GM21786 (cell line): ENCODE measurements around the gene ADGRA1.

Source experiments
- ATAC-seq: cut with Tn5 transposase; IDR thresholded peaks from one replicate; pipeline ENCODE4 v1.9.1; 2021; ENCODE audit not compliant: unreplicated experiment

Gene ADGRA1

DNA sequence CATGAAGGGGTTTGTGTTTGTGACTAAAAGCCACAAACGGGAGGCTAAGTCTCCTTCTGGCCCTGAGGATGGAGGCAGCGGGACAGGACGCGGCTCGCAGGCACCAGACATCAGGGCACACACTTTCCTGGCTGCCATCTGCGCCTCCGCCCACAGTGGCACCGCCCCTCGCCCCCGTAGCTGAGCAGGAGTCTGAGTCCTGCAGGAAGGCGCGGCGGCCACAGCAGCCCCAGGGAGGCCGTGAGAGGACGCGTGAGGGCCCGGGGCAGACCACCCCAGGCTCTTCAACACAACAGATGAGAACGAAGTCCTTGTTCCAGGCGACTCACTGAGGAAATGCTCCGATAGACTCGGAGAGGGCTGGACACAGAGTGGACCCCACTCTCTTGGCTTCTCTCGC is 6.6 kb downstream of the ADGRA1 start:
- ATAC-seq: no peak

DNA sequence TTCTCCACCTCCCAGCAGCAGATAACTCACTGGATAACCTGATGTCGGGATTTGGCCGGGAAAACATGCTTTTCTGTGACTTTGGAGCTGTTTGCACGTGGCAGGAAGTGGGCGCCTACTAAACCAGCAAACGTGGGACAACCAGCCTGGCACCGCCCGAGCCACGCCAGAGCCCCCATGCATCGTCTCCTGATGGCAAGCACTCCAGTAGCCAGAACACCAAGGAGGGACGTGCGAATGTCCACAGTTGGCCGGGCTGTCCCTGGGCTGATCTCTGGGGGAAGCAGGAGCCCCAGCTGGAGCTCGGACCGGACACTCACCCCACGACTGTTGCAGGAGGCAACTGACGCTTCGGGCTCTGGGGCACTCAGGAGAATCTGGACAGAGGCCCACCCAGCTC is 7.1 kb downstream of the ADGRA1 start:
- no peak for ATAC-seq

DNA sequence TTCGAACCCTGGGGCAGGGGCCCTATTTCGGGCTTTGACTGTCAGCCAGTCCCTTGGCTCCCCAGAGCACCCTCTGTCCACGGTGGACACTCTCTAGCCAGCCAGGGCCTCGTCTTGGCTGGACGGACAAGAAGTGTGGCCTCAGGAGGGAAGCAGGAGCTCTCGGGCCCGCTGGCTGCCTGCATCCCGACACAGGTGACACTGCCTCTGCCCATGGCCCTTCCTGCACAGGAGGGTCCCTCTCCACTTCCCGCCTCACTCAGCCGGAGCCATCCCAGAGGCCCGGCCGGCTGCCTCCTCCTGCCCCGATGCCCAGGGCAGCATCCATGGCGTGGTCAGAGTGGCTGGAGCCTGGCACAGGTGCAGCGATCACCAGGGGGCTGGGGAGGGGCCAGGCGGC is 7.9 kb downstream of the ADGRA1 start:
- no peak for ATAC-seq

DNA sequence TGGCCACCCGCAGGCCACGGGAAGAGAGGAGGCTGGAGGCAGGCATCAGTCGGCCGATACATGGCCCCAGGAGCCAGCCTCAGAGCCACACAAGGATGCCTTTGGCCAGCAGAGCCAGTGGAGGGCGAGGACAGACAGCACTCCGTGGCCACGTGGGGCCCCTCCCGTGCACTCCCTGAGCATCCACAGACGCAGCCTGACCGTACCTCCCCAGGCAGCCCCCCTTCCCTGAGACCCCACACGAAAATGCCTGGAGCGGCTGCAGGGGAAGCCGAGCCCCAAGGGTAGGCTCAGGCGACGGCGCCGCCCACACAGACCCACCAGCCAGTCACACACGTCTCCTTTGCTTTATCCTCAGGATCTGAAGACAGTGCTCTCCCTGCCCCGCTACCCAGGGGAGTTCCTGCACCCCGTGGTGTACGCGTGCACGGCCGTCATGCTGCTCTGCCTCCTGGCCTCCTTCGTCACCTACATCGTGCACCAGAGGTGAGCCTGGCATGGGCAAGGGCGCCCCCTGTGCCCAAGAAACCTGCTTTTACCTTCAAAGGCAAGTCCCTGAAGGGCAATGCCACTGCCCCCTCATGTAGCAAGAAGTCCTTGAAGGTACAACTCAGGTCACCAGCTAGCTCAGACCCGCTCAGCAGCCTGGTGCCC is 9.0 kb downstream of the ADGRA1 start:
- no peak for ATAC-seq

DNA sequence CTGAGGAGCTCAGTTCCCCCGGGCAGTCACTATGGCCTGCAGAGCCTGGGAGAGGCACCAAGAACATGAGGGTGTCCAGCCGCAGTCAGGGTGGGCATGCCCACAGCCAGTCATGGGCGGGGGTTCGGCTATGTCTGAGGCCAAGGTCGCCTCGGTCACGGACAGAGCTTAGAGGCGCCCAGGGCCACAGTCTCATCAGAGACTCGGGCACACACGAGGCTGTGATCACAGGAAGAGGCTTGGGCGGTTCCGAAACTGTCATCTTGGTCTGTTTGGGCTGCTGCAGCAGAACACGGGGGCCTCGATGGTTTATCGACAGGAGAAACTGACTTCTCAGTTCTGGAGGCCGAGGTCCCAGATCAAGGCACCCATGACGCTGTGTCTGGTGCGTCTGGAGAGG is 9.7 kb downstream of the ADGRA1 start:
- ATAC-seq: no peak

DNA sequence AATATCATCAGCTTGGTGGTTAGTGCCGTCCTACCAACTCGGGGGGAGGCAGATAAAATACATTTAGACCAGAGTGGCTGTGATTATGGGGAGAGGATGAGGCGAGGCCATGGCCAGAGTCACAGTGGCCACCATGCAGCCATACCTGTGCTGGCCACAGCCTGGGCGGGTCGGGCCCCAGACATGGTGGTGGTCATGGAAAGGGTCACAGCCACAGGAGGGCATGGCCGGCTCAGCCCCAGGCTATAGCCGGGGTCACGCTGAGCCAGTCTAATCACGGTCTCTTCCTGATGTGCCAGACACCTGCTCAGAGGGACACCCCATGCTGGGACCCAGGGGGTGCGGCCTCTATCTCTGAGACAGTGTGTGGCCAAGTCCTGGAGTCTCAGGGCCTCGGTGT is 10.2 kb downstream of the ADGRA1 start:
- ATAC-seq: no peak

DNA sequence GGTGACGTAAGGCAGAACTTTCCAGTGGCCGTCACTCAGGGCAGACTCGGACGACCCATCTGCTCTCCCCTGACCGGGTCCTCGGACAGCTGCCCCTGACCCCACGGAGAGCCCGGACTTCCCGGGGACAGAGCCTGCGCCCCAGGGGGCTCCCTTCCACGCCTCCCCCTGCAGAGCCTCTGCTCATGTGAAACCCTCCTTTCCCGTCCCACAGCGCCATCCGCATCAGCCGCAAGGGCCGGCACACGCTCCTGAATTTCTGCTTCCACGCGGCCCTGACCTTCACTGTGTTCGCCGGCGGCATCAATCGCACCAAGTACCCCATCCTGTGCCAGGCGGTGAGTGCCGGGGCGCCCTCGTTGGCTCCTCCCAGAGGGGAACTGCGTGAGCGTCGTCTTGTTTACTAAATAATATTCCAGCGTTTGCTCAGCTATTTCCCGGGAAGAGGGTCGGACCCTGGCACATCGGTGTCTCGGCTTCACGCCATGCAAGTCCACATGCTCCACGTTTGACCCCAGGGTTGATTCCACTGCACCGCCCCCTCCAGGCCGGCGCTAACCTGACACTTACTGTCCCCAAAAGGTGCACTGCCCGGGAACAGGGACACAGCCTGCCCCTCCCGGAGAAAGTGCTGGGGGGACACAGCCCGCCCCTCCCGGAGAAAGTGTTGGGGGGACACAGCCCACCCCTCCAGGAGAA is 10.9 kb downstream of the ADGRA1 start:
- ATAC-seq: no peak

DNA sequence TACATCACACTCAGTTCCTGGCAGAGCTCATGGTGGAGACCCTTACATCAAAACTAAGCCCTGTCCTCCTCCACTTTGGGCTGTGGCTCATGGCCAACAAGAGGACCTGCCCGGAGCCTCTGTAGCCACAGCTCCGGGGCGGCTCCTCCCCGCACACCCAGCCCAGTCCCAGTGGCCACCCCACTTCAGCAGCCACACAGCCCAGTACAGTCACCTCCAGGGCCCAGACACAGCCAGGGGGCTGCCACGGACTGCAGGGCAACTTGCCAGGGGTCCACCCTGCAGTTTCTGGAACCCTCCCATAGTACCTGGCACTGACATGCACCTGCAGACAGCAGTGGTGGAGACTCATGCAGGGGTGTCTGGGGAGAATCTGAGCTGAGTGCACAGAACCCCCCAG is 11.8 kb downstream of the ADGRA1 start:
- no peak for ATAC-seq

DNA sequence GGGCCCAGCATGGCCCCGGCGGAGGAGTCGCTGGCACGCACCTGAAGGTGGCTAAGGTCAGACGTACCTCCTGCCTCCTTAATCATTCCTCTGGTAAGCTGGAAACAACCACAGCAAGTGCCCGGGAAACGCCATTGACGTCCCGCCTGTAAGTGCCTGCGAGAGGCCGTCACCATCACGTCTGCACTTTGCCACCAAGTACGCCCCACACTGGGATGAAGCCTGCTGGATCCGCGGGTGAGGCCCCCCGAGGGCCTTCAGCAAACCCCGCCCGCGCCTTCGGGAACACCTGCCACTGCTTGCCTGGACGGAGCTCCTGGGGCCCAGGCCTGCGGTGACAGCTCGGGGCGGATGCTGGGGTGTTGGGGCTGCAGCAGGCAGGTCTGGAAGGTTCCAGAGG is 12.5 kb downstream of the ADGRA1 start:
- no peak for ATAC-seq

DNA sequence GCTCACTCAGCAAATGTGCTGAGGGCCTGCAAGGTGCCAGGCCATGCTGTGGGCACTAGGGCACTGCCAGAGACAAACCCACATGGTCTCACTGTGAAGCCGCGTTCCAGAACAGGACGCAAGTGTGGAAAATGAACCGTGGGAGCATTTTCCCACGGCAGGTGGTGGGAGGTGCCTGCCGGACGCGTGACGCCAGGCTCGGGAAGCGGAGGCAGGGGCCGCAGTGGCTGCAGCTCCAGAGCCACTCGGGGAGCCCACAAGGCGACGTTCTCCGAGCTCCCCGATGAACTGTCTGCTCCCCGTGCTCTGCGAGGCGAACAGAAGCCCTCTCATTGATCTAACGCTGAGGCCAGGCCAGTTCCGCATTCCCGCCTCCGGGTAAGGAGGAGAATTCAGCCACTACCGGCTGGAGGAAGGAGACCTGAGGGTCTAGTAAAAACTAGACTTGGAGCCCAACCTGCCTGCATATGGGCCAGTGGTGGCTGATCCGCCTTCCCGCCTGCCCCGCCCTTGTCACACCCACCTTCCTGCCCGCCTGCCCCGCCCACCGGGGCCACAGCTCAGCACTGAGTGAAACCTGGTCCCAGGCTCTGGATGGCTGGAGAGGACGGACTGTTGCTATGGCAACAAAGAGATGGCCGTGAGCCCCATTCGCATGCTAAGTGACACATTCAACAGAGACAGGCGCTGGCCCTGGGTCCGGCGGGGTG is 13.1 kb downstream of the ADGRA1 start:
- ATAC-seq: no peak

DNA sequence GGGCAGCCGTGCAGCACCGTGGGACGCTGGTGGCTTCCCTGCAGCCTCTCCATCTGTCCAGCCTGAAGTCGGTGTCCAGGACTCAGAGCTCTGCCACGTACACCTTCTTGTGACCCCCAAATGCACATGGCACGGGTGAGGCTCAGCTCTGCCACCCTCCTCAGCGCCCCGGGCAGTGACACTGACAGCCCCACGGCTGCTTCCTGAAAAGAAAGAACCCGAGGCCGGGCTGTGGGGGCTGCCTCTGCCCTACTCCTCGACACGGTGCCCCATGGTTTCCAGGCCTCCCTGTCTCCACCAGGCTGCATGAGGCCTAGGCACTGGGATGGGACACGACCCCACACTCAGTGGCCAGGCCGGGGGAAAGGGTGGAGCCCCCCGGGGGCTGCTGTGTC is 13.7 kb downstream of the ADGRA1 start:
- ATAC-seq: no peak

DNA sequence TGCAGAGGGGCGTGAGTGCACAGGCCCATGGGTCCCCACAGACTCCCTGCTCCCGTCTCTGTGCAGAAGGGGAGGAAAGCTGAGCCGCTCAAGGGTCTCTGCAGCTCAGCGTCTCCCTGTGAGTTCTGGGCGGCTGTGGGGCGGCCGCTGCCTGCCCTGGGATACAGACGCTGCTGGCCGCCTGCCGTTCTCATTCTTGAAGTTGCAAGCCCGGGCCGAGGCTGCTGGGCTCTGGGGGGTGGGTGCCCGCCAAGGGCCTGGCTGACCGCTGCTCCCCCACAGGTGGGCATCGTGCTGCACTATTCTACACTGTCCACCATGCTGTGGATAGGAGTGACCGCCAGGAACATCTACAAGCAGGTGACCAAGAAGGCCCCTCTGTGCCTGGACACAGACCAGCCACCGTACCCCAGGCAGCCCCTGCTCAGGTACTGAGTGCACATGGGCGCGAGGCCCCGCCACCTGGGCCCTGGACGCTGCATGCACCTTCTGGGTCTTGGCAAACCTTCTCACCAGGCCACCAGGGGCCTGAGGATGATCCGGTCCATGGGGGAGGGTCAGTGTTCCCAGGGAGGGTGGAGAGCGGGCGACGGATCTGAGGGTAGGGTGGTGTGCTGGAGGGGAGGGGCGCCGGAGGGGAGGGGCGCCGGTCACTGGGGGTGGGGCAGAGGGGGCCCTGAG is 14.8 kb downstream of the ADGRA1 start:
- ATAC-seq: no peak

DNA sequence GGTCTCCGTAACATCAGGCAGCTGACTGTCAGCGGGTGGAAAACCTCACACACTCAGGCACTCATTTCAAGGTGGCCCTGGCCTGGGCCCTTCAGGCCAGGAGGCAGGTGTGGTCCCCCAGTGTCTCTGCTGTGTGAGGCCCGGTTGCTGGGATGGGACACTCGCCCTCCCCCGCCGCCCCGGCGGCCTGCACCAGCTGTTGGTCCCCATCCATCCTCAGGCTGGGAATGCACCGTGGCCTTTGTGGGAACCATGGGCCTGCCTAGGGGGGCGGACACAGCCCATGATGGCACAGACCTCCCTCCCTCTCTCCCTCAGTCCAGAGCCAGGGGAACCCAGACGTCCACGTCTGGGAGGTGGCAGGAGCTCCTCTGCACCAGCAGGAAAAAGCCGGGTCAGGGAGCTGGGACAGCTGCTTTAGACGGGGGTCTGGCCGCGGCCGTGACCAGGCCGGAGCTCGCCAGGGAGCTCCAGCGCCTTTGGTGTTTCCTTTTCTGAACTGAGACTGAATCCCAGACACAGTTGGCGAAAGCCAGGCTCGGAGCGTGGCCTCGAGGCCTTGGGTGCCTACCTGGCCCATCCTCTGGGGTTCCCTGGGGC is 15.7 kb downstream of the ADGRA1 start:
- no peak for ATAC-seq

DNA sequence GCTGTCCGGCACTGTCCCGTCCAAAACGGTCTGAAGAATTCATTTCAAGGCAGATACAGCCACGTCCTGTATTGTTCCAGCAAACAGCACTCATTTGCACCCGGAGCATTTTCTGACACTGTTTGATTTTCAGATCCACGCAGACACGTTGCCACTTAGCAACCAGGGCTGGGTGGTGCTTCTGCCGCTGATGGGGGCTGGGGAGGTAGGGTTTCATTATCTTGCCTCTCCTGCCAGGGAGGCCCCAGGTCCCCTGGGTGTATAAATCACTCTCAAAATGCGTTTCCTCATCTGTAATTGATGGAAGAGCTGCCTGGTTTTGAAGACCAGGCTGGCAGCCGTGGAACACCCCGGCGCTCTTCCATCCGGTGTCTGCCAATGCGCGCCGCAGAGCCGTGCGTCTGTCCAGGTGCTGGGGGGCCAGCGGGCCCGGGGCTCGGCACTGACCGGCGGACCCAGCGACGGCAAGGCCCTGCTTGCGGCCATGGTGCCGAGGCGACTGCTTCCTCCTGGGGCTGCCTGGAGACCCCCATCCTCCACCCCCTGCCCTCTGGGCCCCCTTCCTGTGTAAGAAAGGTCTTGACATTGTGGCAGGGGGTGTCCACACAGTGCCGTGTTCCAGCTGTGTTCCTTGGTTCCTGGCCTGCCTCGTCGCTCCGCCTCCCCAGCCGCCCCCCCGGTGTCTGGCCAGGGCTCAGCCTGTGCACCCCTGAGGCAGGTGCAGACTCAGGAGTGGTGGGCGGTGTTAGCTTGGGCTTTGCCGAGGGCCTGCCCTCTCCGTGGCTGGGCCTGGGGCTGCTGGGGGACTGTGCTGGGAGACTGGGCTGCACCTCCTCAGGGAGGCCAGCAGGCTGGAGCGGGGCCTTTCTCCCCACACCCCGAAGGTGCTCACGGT is 16.6 kb downstream of the ADGRA1 start:
- ATAC-seq: no peak

DNA sequence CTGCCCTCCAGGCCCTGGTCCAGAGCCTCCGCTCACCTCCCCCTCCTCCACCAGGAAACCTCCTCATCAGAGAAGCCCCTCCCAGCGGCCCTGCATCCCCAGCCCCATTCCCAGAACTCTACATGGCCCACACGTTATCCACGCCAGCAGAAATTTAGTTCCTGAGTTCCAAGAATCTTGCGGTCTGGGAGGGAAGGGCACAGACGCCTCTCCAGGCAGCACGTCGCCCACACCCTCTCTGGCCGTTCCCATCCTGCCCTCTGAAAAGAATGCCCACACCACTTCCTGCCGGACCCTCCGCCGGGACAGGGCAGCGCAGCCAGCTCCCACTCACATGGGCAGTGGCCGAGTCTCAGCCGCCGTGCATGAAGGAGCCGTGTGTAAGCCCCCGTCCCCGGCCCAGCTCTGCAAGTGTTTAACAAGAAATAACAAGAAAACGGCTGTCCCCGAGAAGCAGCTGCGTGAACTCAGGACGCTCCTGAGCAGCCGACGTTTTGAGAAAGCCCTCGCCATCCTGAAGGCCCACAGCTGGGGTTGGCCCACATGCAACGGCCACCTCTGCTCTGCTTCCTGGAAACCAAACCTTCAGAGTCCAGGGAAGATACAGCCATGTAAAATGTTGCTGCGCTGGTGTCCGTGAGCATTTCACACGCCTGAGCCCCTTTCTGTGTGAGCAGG is 17.4 kb downstream of the ADGRA1 start:
- ATAC-seq: no peak

DNA sequence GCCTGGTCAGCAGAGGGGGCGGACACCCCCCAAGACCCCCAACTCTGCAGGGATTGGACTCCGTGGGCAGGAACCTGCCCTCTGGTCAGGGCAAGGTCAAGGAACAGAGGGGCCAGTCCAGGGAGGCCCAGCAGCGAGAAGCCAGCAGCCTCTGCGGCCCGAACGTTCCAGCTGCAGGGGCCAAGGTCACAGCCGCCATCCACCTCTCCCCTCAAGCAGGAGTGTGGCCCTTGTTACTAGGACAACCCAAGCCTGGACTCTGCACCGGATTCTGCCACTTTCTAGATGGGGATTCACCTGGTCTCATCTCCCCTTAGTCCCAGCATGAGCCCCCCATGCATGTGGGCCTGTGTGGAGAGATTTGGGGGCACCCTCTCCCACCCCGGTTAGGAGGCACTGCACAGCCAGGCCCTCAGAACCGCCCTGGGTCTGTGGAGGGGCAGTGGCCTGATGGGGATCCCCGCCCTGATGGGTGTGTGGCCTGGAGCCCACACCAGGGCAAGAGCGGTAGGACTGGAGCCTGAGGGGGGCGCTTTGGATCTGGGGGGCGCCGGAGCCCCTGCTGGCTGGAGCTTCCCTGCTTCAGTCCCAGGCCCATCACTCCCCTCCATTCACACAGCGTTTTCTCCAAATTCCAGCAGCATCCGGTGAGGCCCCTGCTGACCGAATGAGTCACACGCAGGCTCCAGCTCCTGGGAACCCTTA is 18.1 kb downstream of the ADGRA1 start:
- ATAC-seq: no peak

DNA sequence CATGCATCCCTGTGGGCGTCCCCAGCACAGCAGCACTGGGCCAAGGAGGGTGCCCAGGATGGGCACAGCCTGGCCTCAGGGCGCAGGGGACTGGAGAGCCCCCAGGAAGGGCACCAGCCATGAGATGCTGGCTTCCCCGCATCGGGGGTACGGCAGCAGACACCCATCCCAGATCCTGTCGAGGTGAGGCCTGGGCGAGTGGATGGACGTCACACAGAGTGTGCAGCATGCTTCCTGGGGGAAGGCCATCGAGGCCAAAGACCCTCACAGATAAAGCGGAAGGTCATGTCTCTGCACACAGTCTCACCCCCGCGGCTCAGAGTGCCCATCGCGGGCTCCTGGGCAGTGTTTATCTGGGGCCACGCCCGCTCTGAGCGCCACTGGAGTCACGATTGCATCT is 18.8 kb downstream of the ADGRA1 start:
- no peak for ATAC-seq

DNA sequence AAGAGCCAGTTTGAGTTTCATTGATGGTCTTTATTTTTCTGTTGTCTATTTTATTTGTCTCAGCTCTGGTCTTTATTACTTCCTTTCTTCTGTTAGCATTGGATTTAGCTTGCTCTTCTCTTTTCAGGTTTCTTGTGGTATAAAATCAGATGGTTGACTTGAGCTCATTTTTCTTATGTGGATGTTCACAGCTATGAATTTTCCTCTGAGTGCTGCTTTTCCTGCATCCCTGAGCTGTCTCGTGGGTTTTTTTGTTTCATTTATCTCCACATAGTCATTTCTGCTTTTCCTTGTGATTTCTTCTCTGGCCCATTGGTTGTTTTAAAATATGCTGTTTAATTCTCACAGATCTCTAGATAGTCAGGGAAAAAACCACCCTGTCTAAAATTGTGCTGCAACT is 19.7 kb downstream of the ADGRA1 start:
- ATAC-seq: no peak

DNA sequence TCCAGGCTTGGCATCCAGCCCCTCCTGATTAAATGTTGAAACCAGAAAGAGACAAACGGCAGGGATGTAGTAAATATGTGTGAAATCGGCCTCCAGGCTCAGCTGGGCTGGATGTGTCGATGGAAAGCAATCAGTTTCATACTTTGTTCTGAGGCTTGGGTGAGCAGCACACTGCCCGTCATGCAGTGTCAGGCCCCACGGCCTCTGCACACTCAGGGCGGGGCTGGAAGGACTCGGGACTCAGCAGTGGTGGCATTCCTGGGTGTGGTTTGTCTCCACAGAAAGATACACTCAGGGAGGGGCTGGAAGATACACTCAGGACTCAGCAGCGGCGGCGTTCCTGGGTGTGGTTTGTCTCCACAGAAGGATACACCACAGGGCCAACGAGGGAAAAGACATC is 22.0 kb downstream of the ADGRA1 start:
- no peak for ATAC-seq
